Esophagus squamous epithelium (tissue), 5 donors: ENCODE results near the gene PIH1D1. TPM values are rescaled to one million over a fixed set of nuclear protein-coding genes. Genes with fewer than 3 reads are reported as not detected.

Experiments used
- DNase-seq: peaks from one replicate; lab custom pipeline; 2025; lab: John Stamatoyannopoulos, UW
- H3K27ac ChIP-seq, 4 donors: fragments of 200-600 bp; sonication (generic); one replicate each; pipeline ENCODE4 v1.5.1; 2016 to 2019; ENCODE audit warnings: mild to moderate bottlenecking in 1 of 4
- H3K27me3 ChIP-seq, 4 donors: fragments of 200-600 bp; sonication (generic); 1 replicate in 3 of 4; 2 replicates in 1 of 4; pipeline versions ENCODE4 v1.5.1 to v1.6.0; 2017 to 2021; ENCODE audit warnings: antibody characterized with exemption in 1 of 4
- H3K36me3 ChIP-seq, 3 donors: fragments of 200-600 bp; sonication (generic); one replicate each; pipeline ENCODE4 v1.5.1; 2016 to 2019
- H3K4me1 ChIP-seq, 3 donors: fragments of 200-600 bp; sonication (generic); one replicate each; pipeline ENCODE4 v1.5.1; 2017 to 2019
- H3K4me3 ChIP-seq, 4 donors: fragments of 200-600 bp; sonication (generic); 1 replicate in 3 of 4; 2 replicates in 1 of 4; pipeline ENCODE4 v1.5.1; 2016 to 2019; ENCODE audit warnings: mild to moderate bottlenecking in 2 of 4, moderate library complexity in 1 of 4
- H3K9me3 ChIP-seq, 3 donors: fragments of 200-600 bp; sonication (generic); one replicate each; pipeline ENCODE4 v1.5.1; 2016 to 2019
- POLR2A ChIP-seq, 4 donors: fragments of 450-650 bp; IDR thresholded peaks; one replicate each; pipeline ENCODE4 v1.6.1; 2017; ENCODE audit warnings: antibody characterized with exemption in 4 of 4, mild to moderate bottlenecking in 4 of 4, moderate library complexity in 3 of 4
- WGBS, 2 donors: methylation state at CpG; one replicate each; pipeline ENCODE4 v1.1.5; 2018; 5-methylcytosine and 5-hydroxymethylcytosine counted together
- intact Hi-C: fragments of 100-400 bp; cut with DNase I; formaldehyde crosslinking; loops from one replicate; pipeline ENCODE4 v1.15.0; 2022
- total RNA-seq, 4 donors: library from RNA; depleted of rRNA; stranded (reverse); fragments of >200 nt; gene quantifications; one replicate each; pipeline ENCODE4 v1.1.0, GENCODE V29; 2016
- TF ChIP-seq, protein P1 (sequence below), 6 experiments: fragments of 450-650 bp in 4 of 6; fragments of 200-600 bp in 2 of 6; sonication (generic) in 2 of 6; IDR thresholded peaks; one replicate each; pipeline ENCODE4 v1.5.1; 2016 to 2019; ENCODE audit warnings: antibody characterized with exemption in 6 of 6, mild to moderate bottlenecking in 4 of 6, moderate library complexity in 4 of 6
- donor health status: DM: yes; HTN: yes; CAD: no.

Gene PIH1D1
- 10 to 100 TPM; 54.4 to 91.2 (median 67.2) TPM for total RNA-seq

DNA sequence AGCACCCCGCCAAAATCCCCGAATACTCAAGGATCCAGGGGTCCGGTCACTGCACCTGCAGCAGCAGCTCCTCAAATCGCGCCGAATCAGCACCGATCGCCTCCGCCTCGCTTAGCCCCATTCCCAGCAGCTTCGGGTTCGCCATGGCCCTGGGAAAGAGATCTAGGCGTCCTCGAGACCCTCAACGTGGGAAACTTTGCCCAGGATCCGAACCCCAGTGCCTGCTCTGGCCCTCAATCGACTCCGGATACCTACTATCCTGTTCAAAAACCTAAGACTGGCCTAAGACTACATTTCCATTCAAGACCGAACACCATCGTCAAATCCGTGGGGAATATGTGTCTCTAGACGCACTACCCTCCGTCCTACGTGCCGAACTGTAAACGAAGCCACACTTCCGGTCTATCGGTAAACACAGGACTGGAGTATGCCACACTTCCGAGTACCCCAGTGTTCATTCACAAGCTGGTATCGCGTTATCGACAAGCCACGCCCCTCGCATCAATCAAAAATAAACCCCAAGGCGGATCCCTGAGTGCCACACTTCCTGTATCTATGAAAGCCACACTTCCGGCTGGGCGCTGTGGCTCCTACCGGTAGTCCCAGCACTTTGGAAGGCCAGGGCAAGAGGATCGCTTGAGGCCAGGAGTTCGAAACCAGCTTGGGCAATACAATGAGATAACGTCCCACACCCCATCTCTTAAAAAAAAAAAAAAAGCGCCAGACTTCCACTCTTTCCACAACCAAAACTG, at the start of gene PIH1D1:
Gene PIH1D1, minus strand, starts transcription at position 385 of the 752 bp plus-strand sequence. Its CDS starts 240 bp downstream, at position 145.
- Histone ChIP-seq H3K27me3 (no peaks in the 10 kb centered on the region), H3K4me3 (peak within 1 kb of the TSS; percentile 70 to 94 (median 90)), H3K9me3 (no peaks in the 10 kb centered on the region), H3K36me3 (peaks cover 0 to 36% (median 10%) of the 10 kb centered on the region in 3 donors), H3K27ac (peak within 1 kb of the TSS; percentile 96 to 99 (median 98)), H3K4me1 (peaks cover 10 to 68% (median 15%) of the 10 kb centered on the region in 3 donors)
- peak in 3 of 4 donors; percentile 17 to 61 (median 38) for TF ChIP-seq POLR2A (IDR thresholded peaks at IDR 0.05)
- TF ChIP-seq, protein P1, sequence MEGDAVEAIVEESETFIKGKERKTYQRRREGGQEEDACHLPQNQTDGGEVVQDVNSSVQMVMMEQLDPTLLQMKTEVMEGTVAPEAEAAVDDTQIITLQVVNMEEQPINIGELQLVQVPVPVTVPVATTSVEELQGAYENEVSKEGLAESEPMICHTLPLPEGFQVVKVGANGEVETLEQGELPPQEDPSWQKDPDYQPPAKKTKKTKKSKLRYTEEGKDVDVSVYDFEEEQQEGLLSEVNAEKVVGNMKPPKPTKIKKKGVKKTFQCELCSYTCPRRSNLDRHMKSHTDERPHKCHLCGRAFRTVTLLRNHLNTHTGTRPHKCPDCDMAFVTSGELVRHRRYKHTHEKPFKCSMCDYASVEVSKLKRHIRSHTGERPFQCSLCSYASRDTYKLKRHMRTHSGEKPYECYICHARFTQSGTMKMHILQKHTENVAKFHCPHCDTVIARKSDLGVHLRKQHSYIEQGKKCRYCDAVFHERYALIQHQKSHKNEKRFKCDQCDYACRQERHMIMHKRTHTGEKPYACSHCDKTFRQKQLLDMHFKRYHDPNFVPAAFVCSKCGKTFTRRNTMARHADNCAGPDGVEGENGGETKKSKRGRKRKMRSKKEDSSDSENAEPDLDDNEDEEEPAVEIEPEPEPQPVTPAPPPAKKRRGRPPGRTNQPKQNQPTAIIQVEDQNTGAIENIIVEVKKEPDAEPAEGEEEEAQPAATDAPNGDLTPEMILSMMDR (IDR thresholded peaks at IDR 0.05): peak in 3 of 6 experiments; percentile 25 to 41 (median 30)
- peak; percentile 82 for DNase-seq
- 0 to 2% methylated on average over 7 to 15 of the region's 42 CpGs for WGBS, 2 donors
- intact Hi-C loops: no loop called here

GRCh38 chr19:49499030-49499670, 47.5 kb upstream of the PIH1D1 start:
- no peak for DNase-seq
- TF ChIP-seq, protein P1 (IDR thresholded peaks at IDR 0.05): no peak
- TF ChIP-seq POLR2A (IDR thresholded peaks at IDR 0.05): no peak
- Histone ChIP-seq H3K4me3 (peak overlapping the region; percentile 1 to 62 (median 36)), H3K36me3 (peaks cover 19 to 31% (median 20%) of the 10 kb centered on the region in 3 donors), H3K9me3 (no peaks in the 10 kb centered on the region), H3K27ac (peak overlapping the region; percentile 64 to 90 (median 76)), H3K27me3 (no peaks in the 10 kb centered on the region), H3K4me1 (peaks cover 39 to 75% (median 39%) of the 10 kb centered on the region in 3 donors)
- intact Hi-C loops: no loop called here
- 56 to 72% methylated on average over 4 to 8 of the region's 19 CpGs for WGBS, 2 donors

DNA sequence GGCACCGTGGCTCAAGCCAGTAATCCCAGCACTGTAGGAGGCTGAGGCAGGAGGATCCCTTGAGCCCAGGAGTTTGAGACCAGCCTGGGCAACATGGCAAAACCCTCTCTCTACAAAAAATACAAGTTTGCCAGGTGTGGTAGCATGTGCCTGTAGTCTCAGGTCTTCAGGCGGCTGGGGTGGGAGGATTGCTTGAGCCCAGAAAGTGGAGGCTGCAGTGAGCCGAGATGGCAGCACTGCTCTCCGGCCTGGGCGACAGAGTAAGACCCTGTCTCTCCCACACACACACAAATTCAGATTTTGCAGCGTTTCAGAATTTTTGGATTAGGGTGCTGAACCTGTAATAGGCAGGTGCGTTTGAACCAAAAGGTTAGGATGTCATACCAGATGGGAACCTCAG, 46.9 kb upstream of the PIH1D1 start:
- H3K27ac ChIP-seq: peak overlapping the region in 2 of 4 donors; percentile 78 to 90
- H3K4me3 ChIP-seq: peak overlapping the region in 2 of 4 donors; percentile 62 to 74
- DNase-seq: no peak
- H3K4me1 ChIP-seq: peaks cover 39 to 72% (median 39%) of the 10 kb centered on the region in 3 donors
- no peaks in the 10 kb centered on the region for H3K27me3 ChIP-seq
- 77 to 80% methylated on average over 7 of the region's 7 CpGs for WGBS, 2 donors
- peaks cover 19 to 32% (median 20%) of the 10 kb centered on the region in 3 donors for H3K36me3 ChIP-seq
- TF ChIP-seq, protein P1 (IDR thresholded peaks at IDR 0.05): no peak
- no peak for TF ChIP-seq POLR2A (IDR thresholded peaks at IDR 0.05)
- H3K9me3 ChIP-seq: no peaks in the 10 kb centered on the region
- intact Hi-C loops: no loop called here

DNA sequence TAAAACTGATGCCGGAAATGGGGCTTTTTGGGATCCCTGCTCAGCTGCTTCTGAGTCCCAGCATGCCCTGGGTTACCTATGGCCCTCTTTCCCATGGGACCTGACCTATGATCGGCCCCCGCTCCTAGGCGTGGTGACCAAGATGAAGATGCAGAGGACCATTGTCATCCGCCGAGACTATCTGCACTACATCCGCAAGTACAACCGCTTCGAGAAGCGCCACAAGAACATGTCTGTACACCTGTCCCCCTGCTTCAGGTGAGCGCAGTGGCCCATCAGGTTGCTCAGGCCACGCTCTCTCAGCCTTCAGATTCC, 46.1 kb upstream of the PIH1D1 start:
- no peak for DNase-seq
- WGBS, 2 donors: 72 to 74% methylated on average over 7 to 12 of the region's 12 CpGs

More for the DNA sequence above, 46.1 kb upstream of the PIH1D1 start:
- no peak for TF ChIP-seq POLR2A (IDR thresholded peaks at IDR 0.05)
- TF ChIP-seq, protein P1 (IDR thresholded peaks at IDR 0.05): no peak
- Histone ChIP-seq H3K4me3 (peak overlapping the region in 3 of 4 donors; percentile 74 to 98 (median 77)), H3K27ac (peak overlapping the region; percentile 25 to 99 (median 96)), H3K4me1 (peaks cover 39 to 65% (median 39%) of the 10 kb centered on the region in 3 donors), H3K9me3 (no peaks in the 10 kb centered on the region), H3K27me3 (no peaks in the 10 kb centered on the region), H3K36me3 (peaks cover 19 to 39% (median 20%) of the 10 kb centered on the region in 3 donors)
- intact Hi-C loops: no loop called here
